Astrocyte of the cerebellum (primary cell): ENCODE data around the gene PCDHGA8.

Experiments
- DNase-seq: peaks from one replicate; pipeline ENCODE4 v3.0.0-alpha.2; 2011; ENCODE audit warnings: low read depth
- H3K4me3 ChIP-seq: 2 replicates; pipeline ENCODE4 v1.5.1; 2011; ENCODE audit warnings: mild to moderate bottlenecking, low read depth, low read length, moderate library complexity
- CTCF ChIP-seq: IDR thresholded peaks from 2 replicates; pipeline ENCODE4 v1.5.1; 2012; ENCODE audit warnings: low read length, low read depth, moderate library complexity, mild to moderate bottlenecking; ENCODE audit errors: missing control alignments
- in situ Hi-C: cut with HindIII; loops from 2 replicates; pipeline ENCODE4 v1.10.0; 2017; ENCODE audit warnings: low sequenced_read_pairs

PCDHGA8 gene

DNA sequence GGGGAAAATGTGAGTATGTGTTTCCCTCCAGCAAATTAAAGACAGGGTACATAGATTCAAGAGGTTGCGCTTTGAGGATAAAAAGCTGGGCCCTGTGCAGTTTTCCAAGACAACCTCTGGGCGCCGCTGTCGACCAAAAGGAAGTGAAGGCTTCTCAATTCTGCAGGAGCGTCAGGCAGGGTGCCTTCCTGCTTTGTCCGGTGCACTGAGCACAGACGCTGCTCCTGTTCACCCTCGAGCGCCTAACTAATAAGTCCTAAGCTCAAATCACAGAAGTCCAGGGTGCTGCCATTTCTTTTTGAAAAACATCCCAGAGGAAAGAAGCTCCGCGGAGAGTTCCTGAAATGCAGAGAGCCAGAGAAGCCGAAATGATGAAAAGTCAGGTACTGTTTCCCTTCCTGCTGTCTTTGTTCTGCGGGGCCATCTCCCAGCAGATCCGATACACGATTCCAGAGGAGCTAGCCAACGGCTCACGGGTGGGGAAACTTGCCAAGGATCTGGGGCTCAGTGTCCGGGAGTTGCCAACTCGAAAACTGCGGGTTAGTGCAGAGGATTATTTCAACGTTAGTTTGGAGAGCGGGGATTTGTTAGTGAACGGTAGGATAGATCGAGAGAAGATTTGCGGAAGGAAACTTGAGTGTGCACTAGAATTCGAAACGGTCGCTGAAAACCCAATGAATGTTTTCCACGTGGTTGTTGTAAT lies 42.4 kb upstream of the PCDHGA8 start, which contains the start of gene PCDHGB1:
TSS of gene PCDHGB1 (plus strand) at position 183 of the 703 bp plus-strand sequence. CDS start at position 345, 162 bp downstream.
- in situ Hi-C loops = no loop called here
- DNase-seq = no peak
- TF ChIP-seq CTCF = peak; percentile 43
- peak within 1 kb of the TSS; percentile 32 for H3K4me3 ChIP-seq

DNA sequence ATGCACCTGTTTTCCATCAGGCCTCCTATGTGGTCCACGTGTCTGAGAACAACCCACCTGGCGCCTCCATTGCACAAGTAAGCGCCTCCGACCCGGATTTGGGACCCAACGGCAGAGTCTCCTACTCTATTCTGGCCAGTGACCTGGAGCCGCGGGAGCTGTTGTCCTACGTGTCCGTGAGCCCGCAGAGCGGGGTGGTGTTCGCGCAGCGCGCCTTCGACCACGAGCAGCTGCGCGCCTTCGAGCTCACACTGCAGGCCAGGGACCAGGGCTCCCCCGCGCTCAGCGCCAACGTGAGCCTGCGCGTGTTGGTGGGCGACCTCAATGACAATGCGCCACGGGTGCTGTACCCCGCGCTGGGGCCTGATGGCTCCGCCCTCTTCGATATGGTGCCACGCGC lies 40.8 kb upstream of the PCDHGA8 start:
- in situ Hi-C loops = no loop called here

DNA sequence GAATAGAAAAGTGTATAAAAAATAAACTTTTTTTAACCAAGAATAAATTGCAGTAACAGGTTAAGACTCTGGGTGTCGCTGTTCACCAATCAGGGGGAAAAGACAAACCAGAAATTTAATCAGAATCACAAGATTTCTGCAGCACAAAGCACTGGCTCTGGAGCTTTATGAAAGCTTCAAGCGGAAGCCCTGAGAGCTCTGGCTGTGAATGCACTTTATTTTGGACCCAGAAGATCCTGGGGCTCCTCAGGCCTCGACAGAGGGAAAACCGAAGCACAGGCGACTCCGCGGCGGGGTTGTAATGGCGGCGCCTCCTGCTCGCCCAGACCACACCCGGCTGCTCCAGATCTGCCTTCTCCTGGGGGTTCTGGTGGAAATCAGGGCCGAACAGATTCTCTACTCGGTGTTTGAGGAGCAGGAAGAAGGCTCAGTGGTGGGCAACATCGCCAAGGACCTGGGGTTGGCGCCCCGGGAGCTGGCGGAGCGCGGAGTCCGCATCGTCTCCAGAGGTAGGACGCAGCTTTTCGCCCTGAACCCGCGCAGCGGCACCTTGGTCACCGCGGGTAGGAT lies 37.4 kb upstream of the PCDHGA8 start, which contains the start of gene PCDHGA4:
TSS of gene PCDHGA4 (plus strand) at position 122 of the 570 bp plus-strand sequence. CDS start at position 209, 87 bp downstream.
- DNase-seq = no peak
- peak; percentile 31 for TF ChIP-seq CTCF
- in situ Hi-C loops = no loop called here
- peak within 1 kb of the TSS; percentile 21 for H3K4me3 ChIP-seq

More for the DNA sequence above, 40.8 kb upstream of the PCDHGA8 start:
- no peak for TF ChIP-seq CTCF
- no peak for DNase-seq
- no peak overlapping the region for H3K4me3 ChIP-seq

GRCh38 chr5:141355641-141356040 lies 36.8 kb upstream of the PCDHGA8 start:
- DNase-seq = no peak
- in situ Hi-C loops = no loop called here
- H3K4me3 ChIP-seq = no peak overlapping the region
- TF ChIP-seq CTCF = no peak

DNA sequence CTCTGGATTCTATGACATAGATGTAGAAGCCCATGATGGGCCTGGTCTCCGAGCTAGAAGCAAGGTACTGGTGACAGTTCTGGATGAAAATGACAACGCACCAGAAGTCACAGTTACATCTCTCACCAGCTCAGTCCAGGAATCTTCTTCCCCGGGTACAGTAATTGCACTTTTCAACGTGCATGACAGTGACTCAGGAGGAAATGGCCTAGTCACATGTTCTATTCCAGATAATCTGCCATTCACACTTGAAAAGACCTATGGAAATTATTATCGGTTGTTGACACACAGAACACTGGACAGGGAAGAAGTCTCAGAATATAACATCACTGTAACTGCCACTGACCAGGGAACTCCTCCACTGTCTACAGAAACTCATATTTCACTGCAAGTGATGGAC lies 36.3 kb upstream of the PCDHGA8 start:
- no peak overlapping the region for H3K4me3 ChIP-seq
- DNase-seq = no peak
- in situ Hi-C loops = no loop called here
- no peak for TF ChIP-seq CTCF

GRCh38 chr5:141356950-141357349 lies 35.5 kb upstream of the PCDHGA8 start:
- TF ChIP-seq CTCF = no peak
- in situ Hi-C loops = no loop called here
- H3K4me3 ChIP-seq = no peak overlapping the region
- no peak for DNase-seq
